H1 (cell line): Measurements from ENCODE around the gene SMC3.

Source experiments
- EZH2 ChIP-seq: fragments of 200-600 bp; sonication (generic); IDR thresholded peaks from 2 replicates; pipeline ENCODE4 v1.7.1; 2012; ENCODE audit warnings: low read depth, mild to moderate bottlenecking, moderate library complexity, low read length, inconsistent platforms; ENCODE audit not compliant: severe bottlenecking
- PHF8 ChIP-seq: fragments of 200-600 bp; sonication (generic); conservative IDR thresholded peaks from 2 replicates; pipeline ENCODE4 v1.7.1; 2012; ENCODE audit warnings: low read depth, mild to moderate bottlenecking, inconsistent platforms, low read length, moderate library complexity
- ZNF274 ChIP-seq: IDR thresholded peaks from 2 replicates; pipeline ENCODE4 v1.7.0; 2012; ENCODE audit warnings: low read length, borderline replicate concordance; ENCODE audit errors: extremely low read depth

GRCh38 chr10:110636572-110636931, 69.1 kb downstream of the SMC3 start:
- TF ChIP-seq ZNF274 = no peak
- TF ChIP-seq PHF8 = no peak
- TF ChIP-seq EZH2 = no peak
